HG02798 (cell line): ENCODE results near the gene CLN6.
"Not testable (repeated sequence)": the region's sequence is repeated elsewhere in the genome, so short reads cannot be mapped to it uniquely, and the experiment has no call there.

ENCODE experiments used
- ATAC-seq: cut with Tn5 transposase; IDR thresholded peaks from one replicate; pipeline ENCODE4 v1.9.1; 2021; ENCODE audit warnings: mild to moderate bottlenecking; ENCODE audit not compliant: unreplicated experiment, poor library complexity

The CLN6 gene

GRCh38 chr15:68256675-68257450 is 27.3 kb upstream of the CLN6 start:
- ATAC-seq = peak; percentile 44

GRCh38 chr15:68252925-68253534 is 23.5 kb upstream of the CLN6 start:
- ATAC-seq = no peak

- ATAC-seq = no peak
These were observed 19.7 kb upstream of the CLN6 start for GRCh38 chr15:68249058-68249713.

GRCh38 chr15:68244235-68244634 is 14.7 kb upstream of the CLN6 start:
- ATAC-seq = no peak

GRCh38 chr15:68241088-68241935 is 11.8 kb upstream of the CLN6 start:
- no peak for ATAC-seq

- no peak for ATAC-seq
These were observed 9.5 kb upstream of the CLN6 start for GRCh38 chr15:68239025-68239424.

- no peak for ATAC-seq
These were observed 5.5 kb upstream of the CLN6 start for GRCh38 chr15:68235022-68235421.

- not testable (repeated sequence) for ATAC-seq
These were observed 5.0 kb upstream of the CLN6 start for GRCh38 chr15:68234520-68234919.

GRCh38 chr15:68234060-68234459 is 4.5 kb upstream of the CLN6 start:
- ATAC-seq = no peak

GRCh38 chr15:68232937-68233336 is 3.4 kb upstream of the CLN6 start:
- no peak for ATAC-seq

- ATAC-seq = no peak
These were observed 2.9 kb upstream of the CLN6 start for GRCh38 chr15:68232449-68232848.

GRCh38 chr15:68231102-68231818 is 1.7 kb upstream of the CLN6 start:
- no peak for ATAC-seq

GRCh38 chr15:68230157-68231100 is 901 bp upstream of the CLN6 start:
- ATAC-seq = no peak

- ATAC-seq = no peak
These were observed 550 bp downstream of the CLN6 start for GRCh38 chr15:68228971-68229385.

- ATAC-seq = no peak
These were observed 1.2 kb downstream of the CLN6 start for GRCh38 chr15:68228143-68228970.

- no peak for ATAC-seq
These were observed 1.8 kb downstream of the CLN6 start for GRCh38 chr15:68227643-68228142.

- not testable (repeated sequence) for ATAC-seq
These were observed 4.1 kb downstream of the CLN6 start for GRCh38 chr15:68225442-68225841.
